WTC11 (cell line): ENCODE results near the gene NKAP. TPM values are rescaled to one million over a fixed set of nuclear protein-coding genes. Genes with fewer than 3 reads are reported as not detected.

ENCODE experiments used
- ATAC-seq: fragments of 200-7000 bp; cut with Tn5 transposase; 2 replicates; pipeline ENCODE4 v1.10.0; 2021; ENCODE audit warnings: mild to moderate bottlenecking, moderate library complexity
- CTCF ChIA-PET: fragments of 300-600 bp; sonication (Branson Sonifier 250); formaldehyde crosslinking; loops from one replicate; lab custom pipeline; 2021; ENCODE audit warnings: antibody characterized with exemption; lab: Charles Lee
- POLR2A ChIA-PET: fragments of 350-600 bp; sonication (Branson Sonifier 250); formaldehyde crosslinking; loops from one replicate; lab custom pipeline; 2021; ENCODE audit warnings: antibody characterized with exemption; lab: Charles Lee
- DNase-seq: peaks from one replicate; pipeline ENCODE4 v3.0.0; 2021; ENCODE audit warnings: low spot score
- H3K27ac Mint-ChIP-seq: 2 replicates; pipeline ENCODE4 v1.8.0; 2021; ENCODE audit warnings: mixed read lengths
- H3K27me3 Mint-ChIP-seq: 2 replicates; pipeline ENCODE4 v1.8.0; 2021; ENCODE audit warnings: low read depth, mild to moderate bottlenecking, moderate library complexity, mixed read lengths
- H3K36me3 Mint-ChIP-seq: 2 replicates; pipeline ENCODE4 v1.8.0; 2021; ENCODE audit warnings: mixed read lengths
- H3K4me1 Mint-ChIP-seq: 2 replicates; pipeline ENCODE4 v1.8.0; 2022; ENCODE audit warnings: mixed read lengths
- H3K4me3 Mint-ChIP-seq: 2 replicates; pipeline ENCODE4 v1.8.0; 2021; ENCODE audit warnings: mild to moderate bottlenecking, moderate library complexity, mixed read lengths
- H3K9me3 Mint-ChIP-seq: 2 replicates; pipeline ENCODE4 v1.8.0; 2021; ENCODE audit warnings: mixed read lengths
- CREB1 ChIP-seq: sonication (generic); formaldehyde crosslinking; IDR thresholded peaks from 2 replicates; pipeline ENCODE4 v1.8.0; 2023; ENCODE audit warnings: mild to moderate bottlenecking, missing genetic modification reagents
- EMX1 ChIP-seq: fragments of 250-450 bp; sonication (Bioruptor Pico); IDR thresholded peaks from 2 replicates; pipeline ENCODE4 v1.8.0; 2021; ENCODE audit warnings: mild to moderate bottlenecking
- MXD4 ChIP-seq: fragments of 250-450 bp; sonication (Bioruptor Pico); IDR thresholded peaks from 2 replicates; pipeline ENCODE4 v1.8.0; 2021; ENCODE audit warnings: mild to moderate bottlenecking, moderate library complexity, borderline replicate concordance
- ZNF138 ChIP-seq: sonication (generic); formaldehyde crosslinking; conservative IDR thresholded peaks from 2 replicates; pipeline ENCODE4 v1.8.1; 2022; ENCODE audit warnings: mild to moderate bottlenecking, moderate library complexity, missing genetic modification reagents
- ZNF423 ChIP-seq: fragments of 250-450 bp; sonication (Bioruptor Pico); IDR thresholded peaks from 2 replicates; pipeline ENCODE4 v2.1.2; 2022; ENCODE audit warnings: mild to moderate bottlenecking, moderate library complexity
- total RNA-seq: library from RNA; stranded (reverse); gene quantifications from 3 replicates; pipeline ENCODE4 v1.2.3, GENCODE V29; 2021
- TF ChIP-seq, protein P1 (sequence below): sonication (generic); formaldehyde crosslinking; IDR thresholded peaks from 2 replicates; pipeline ENCODE4 v1.8.0; 2023; ENCODE audit warnings: mild to moderate bottlenecking, missing genetic modification reagents
- TF ChIP-seq, protein P2 (sequence below): sonication (generic); formaldehyde crosslinking; IDR thresholded peaks from 2 replicates; pipeline ENCODE4 v1.8.1; 2023; ENCODE audit warnings: mild to moderate bottlenecking, missing genetic modification reagents, borderline replicate concordance
- TF ChIP-seq, protein P3 (sequence below): fragments of 250-450 bp; sonication (Bioruptor Pico); conservative IDR thresholded peaks from 2 replicates; pipeline ENCODE4 v1.9.0; 2021; ENCODE audit warnings: mild to moderate bottlenecking
- TF ChIP-seq, protein P4 (sequence below): sonication (generic); formaldehyde crosslinking; IDR thresholded peaks from 2 replicates; pipeline ENCODE4 v1.8.1; 2023; ENCODE audit warnings: mild to moderate bottlenecking, missing genetic modification reagents
- TF ChIP-seq, protein P5 (sequence below): sonication (generic); formaldehyde crosslinking; IDR thresholded peaks from 2 replicates; pipeline ENCODE4 v1.8.1; 2022; ENCODE audit warnings: low read depth, missing genetic modification reagents, borderline replicate concordance
- TF ChIP-seq, protein P6 (sequence below): sonication (generic); formaldehyde crosslinking; IDR thresholded peaks from 2 replicates; pipeline ENCODE4 v1.8.0; 2023; ENCODE audit warnings: missing genetic modification reagents, mild to moderate bottlenecking, borderline replicate concordance
- TF ChIP-seq, protein P7 (sequence below): sonication (generic); formaldehyde crosslinking; IDR thresholded peaks from 2 replicates; pipeline ENCODE4 v1.8.1; 2022; ENCODE audit warnings: low read depth, mild to moderate bottlenecking, moderate library complexity, missing genetic modification reagents, borderline replicate concordance
- TF ChIP-seq, protein P8 (sequence below): fragments of 250-450 bp; sonication (Bioruptor Pico); IDR thresholded peaks from 2 replicates; pipeline ENCODE4 v1.9.0; 2021; ENCODE audit warnings: moderate library complexity, mild to moderate bottlenecking, inconsistent platforms, borderline replicate concordance

NKAP gene
- total RNA-seq, 1 experiment from 2014 or later = 6.9 TPM

DNA sequence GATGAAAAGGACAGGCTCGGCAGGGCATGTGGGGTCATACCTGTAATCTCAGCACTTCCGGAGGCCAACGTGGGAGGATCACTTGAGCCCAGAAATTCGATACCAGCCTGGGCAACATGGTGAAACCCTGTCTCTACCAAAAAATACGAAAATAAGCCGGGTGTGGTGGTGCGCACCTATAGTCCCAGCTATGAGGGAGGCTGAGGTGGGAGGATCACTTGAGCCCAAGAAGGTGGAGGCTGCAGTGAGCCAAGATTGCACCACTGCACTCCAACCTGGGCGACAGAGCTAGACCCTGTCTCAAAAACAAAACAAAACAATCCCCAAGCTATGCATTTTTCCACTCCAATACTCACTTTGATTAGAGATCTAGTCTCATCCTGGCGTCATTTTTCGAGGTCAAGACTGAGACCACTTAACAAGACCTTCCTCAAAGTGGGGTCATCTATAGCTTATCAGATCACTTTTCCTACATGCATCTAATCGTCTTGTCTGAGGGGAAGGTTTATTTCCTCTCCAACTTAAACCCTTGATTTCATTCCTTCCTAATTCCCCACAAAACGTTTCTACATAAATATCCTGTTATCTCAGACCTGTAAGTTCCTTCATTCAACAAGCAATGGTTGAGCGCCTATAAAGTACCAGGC, 1.3 kb downstream of the NKAP start (continued):
- no peak for TF ChIP-seq EMX1 (CRISPR knock-in tag)
- TF ChIP-seq, protein P1, sequence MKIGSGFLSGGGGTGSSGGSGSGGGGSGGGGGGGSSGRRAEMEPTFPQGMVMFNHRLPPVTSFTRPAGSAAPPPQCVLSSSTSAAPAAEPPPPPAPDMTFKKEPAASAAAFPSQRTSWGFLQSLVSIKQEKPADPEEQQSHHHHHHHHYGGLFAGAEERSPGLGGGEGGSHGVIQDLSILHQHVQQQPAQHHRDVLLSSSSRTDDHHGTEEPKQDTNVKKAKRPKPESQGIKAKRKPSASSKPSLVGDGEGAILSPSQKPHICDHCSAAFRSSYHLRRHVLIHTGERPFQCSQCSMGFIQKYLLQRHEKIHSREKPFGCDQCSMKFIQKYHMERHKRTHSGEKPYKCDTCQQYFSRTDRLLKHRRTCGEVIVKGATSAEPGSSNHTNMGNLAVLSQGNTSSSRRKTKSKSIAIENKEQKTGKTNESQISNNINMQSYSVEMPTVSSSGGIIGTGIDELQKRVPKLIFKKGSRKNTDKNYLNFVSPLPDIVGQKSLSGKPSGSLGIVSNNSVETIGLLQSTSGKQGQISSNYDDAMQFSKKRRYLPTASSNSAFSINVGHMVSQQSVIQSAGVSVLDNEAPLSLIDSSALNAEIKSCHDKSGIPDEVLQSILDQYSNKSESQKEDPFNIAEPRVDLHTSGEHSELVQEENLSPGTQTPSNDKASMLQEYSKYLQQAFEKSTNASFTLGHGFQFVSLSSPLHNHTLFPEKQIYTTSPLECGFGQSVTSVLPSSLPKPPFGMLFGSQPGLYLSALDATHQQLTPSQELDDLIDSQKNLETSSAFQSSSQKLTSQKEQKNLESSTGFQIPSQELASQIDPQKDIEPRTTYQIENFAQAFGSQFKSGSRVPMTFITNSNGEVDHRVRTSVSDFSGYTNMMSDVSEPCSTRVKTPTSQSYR (CRISPR knock-in tag) = no peak
- TF ChIP-seq, protein P2, sequence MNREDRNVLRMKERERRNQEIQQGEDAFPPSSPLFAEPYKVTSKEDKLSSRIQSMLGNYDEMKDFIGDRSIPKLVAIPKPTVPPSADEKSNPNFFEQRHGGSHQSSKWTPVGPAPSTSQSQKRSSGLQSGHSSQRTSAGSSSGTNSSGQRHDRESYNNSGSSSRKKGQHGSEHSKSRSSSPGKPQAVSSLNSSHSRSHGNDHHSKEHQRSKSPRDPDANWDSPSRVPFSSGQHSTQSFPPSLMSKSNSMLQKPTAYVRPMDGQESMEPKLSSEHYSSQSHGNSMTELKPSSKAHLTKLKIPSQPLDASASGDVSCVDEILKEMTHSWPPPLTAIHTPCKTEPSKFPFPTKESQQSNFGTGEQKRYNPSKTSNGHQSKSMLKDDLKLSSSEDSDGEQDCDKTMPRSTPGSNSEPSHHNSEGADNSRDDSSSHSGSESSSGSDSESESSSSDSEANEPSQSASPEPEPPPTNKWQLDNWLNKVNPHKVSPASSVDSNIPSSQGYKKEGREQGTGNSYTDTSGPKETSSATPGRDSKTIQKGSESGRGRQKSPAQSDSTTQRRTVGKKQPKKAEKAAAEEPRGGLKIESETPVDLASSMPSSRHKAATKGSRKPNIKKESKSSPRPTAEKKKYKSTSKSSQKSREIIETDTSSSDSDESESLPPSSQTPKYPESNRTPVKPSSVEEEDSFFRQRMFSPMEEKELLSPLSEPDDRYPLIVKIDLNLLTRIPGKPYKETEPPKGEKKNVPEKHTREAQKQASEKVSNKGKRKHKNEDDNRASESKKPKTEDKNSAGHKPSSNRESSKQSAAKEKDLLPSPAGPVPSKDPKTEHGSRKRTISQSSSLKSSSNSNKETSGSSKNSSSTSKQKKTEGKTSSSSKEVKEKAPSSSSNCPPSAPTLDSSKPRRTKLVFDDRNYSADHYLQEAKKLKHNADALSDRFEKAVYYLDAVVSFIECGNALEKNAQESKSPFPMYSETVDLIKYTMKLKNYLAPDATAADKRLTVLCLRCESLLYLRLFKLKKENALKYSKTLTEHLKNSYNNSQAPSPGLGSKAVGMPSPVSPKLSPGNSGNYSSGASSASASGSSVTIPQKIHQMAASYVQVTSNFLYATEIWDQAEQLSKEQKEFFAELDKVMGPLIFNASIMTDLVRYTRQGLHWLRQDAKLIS (CRISPR knock-in tag) = no peak

DNA sequence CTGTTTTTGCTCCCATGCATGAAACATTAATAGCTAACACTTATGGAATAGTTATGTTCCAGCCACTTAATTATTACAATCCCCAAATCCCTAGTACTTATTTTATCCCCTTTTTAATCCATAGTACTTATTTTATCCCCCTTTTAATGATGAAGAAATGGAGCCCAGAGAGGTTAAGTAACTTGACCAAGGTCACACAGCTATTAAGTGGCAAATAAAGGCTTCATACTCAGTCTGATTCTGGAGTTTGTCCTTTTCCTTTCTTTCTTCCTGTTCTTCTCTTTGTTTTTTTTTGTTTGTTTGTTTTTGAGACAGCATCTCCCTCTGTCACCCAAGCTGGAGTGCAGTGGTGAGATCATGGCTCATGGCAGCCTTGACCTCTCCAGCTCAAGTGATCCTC, 2.2 kb downstream of the NKAP start:
- ATAC-seq (no peak), DNase-seq (no peak)
- no peak overlapping the region for H3K27ac Mint-ChIP-seq
- H3K4me3 Mint-ChIP-seq = no peak overlapping the region
- ChIA-PET POLR2A (no interaction called here), CTCF (interaction anchor here (1.8 kb wide), 1 partner anchor 54 kb away, joined by 6 read pairs; no protein-coding TSS in a partner anchor)
- no peaks in the 10 kb centered on the region for H3K27me3 Mint-ChIP-seq
- peaks cover 4% of the 10 kb centered on the region; the same call in 1 of the 2 replicates for H3K4me1 Mint-ChIP-seq
- peaks cover 2% of the 10 kb centered on the region; the same call in 1 of the 2 replicates for H3K36me3 Mint-ChIP-seq
- no peaks in the 10 kb centered on the region for H3K9me3 Mint-ChIP-seq
- no peak for TF ChIP-seq MXD4 (CRISPR knock-in tag)
- TF ChIP-seq, protein P3, sequence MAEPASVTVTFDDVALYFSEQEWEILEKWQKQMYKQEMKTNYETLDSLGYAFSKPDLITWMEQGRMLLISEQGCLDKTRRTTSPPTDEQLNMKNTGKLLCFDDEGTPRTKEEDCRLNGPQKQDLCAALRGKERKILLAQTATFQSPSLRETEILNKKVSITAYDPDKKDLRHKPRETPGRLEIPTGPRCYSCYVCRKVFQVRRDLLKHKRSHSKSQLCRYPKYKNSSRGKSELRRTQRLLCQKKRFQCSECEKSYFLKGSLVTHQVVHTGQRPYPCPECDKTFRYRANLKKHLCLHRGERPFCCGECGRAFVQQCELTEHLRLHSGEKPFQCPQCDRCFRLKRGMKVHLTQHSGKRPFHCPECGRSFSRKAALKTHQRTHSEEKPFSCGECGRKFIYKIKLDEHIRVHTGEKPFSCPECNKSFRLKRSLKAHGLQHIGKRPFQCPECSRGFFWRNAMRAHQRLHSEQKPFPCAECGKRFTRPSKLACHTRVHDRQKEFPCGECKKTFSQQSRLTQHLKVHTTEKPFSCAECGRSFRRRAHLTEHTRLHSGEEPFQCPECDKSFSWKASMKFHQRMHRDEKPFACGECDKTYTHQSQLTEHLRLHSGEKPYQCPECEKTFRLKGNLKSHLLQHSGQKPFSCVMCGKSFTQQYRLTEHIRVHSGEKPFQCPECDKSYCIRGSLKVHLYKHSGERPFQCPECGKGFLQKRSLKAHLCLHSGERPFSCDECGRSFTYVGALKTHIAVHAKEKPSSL (CRISPR knock-in tag) = no peak
- TF ChIP-seq, protein P4, sequence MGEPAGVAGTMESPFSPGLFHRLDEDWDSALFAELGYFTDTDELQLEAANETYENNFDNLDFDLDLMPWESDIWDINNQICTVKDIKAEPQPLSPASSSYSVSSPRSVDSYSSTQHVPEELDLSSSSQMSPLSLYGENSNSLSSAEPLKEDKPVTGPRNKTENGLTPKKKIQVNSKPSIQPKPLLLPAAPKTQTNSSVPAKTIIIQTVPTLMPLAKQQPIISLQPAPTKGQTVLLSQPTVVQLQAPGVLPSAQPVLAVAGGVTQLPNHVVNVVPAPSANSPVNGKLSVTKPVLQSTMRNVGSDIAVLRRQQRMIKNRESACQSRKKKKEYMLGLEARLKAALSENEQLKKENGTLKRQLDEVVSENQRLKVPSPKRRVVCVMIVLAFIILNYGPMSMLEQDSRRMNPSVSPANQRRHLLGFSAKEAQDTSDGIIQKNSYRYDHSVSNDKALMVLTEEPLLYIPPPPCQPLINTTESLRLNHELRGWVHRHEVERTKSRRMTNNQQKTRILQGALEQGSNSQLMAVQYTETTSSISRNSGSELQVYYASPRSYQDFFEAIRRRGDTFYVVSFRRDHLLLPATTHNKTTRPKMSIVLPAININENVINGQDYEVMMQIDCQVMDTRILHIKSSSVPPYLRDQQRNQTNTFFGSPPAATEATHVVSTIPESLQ (CRISPR knock-in tag) = no peak
- TF ChIP-seq, protein P5, sequence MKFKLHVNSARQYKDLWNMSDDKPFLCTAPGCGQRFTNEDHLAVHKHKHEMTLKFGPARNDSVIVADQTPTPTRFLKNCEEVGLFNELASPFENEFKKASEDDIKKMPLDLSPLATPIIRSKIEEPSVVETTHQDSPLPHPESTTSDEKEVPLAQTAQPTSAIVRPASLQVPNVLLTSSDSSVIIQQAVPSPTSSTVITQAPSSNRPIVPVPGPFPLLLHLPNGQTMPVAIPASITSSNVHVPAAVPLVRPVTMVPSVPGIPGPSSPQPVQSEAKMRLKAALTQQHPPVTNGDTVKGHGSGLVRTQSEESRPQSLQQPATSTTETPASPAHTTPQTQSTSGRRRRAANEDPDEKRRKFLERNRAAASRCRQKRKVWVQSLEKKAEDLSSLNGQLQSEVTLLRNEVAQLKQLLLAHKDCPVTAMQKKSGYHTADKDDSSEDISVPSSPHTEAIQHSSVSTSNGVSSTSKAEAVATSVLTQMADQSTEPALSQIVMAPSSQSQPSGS (CRISPR knock-in tag) = no peak
- TF ChIP-seq, protein P6, sequence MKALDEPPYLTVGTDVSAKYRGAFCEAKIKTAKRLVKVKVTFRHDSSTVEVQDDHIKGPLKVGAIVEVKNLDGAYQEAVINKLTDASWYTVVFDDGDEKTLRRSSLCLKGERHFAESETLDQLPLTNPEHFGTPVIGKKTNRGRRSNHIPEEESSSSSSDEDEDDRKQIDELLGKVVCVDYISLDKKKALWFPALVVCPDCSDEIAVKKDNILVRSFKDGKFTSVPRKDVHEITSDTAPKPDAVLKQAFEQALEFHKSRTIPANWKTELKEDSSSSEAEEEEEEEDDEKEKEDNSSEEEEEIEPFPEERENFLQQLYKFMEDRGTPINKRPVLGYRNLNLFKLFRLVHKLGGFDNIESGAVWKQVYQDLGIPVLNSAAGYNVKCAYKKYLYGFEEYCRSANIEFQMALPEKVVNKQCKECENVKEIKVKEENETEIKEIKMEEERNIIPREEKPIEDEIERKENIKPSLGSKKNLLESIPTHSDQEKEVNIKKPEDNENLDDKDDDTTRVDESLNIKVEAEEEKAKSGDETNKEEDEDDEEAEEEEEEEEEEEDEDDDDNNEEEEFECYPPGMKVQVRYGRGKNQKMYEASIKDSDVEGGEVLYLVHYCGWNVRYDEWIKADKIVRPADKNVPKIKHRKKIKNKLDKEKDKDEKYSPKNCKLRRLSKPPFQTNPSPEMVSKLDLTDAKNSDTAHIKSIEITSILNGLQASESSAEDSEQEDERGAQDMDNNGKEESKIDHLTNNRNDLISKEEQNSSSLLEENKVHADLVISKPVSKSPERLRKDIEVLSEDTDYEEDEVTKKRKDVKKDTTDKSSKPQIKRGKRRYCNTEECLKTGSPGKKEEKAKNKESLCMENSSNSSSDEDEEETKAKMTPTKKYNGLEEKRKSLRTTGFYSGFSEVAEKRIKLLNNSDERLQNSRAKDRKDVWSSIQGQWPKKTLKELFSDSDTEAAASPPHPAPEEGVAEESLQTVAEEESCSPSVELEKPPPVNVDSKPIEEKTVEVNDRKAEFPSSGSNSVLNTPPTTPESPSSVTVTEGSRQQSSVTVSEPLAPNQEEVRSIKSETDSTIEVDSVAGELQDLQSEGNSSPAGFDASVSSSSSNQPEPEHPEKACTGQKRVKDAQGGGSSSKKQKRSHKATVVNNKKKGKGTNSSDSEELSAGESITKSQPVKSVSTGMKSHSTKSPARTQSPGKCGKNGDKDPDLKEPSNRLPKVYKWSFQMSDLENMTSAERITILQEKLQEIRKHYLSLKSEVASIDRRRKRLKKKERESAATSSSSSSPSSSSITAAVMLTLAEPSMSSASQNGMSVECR (CRISPR knock-in tag) = no peak
- TF ChIP-seq ZNF138 (CRISPR knock-in tag) = no peak
- TF ChIP-seq CREB1 (CRISPR knock-in tag) = no peak
- TF ChIP-seq, protein P7, sequence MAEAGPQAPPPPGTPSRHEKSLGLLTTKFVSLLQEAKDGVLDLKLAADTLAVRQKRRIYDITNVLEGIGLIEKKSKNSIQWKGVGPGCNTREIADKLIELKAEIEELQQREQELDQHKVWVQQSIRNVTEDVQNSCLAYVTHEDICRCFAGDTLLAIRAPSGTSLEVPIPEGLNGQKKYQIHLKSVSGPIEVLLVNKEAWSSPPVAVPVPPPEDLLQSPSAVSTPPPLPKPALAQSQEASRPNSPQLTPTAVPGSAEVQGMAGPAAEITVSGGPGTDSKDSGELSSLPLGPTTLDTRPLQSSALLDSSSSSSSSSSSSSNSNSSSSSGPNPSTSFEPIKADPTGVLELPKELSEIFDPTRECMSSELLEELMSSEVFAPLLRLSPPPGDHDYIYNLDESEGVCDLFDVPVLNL (CRISPR knock-in tag) = no peak
- TF ChIP-seq, protein P8, sequence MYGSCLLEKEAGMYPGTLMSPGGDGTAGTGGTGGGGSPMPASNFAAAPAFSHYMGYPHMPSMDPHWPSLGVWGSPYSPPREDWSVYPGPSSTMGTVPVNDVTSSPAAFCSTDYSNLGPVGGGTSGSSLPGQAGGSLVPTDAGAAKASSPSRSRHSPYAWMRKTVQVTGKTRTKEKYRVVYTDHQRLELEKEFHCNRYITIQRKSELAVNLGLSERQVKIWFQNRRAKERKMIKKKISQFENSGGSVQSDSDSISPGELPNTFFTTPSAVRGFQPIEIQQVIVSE (CRISPR knock-in tag) = no peak
- no peak for TF ChIP-seq ZNF423 (CRISPR knock-in tag)
